HG03280 (cell line): ENCODE measurements around the gene FANCG.
A peak's percentile ranks its signal among the peaks of the same experiment; 100 is the strongest.

ENCODE experiments used
- ATAC-seq: cut with Tn5 transposase; IDR thresholded peaks from one replicate; pipeline ENCODE4 v1.9.1; 2021; ENCODE audit warnings: mild to moderate bottlenecking, moderate library complexity; ENCODE audit not compliant: unreplicated experiment

FANCG gene

DNA sequence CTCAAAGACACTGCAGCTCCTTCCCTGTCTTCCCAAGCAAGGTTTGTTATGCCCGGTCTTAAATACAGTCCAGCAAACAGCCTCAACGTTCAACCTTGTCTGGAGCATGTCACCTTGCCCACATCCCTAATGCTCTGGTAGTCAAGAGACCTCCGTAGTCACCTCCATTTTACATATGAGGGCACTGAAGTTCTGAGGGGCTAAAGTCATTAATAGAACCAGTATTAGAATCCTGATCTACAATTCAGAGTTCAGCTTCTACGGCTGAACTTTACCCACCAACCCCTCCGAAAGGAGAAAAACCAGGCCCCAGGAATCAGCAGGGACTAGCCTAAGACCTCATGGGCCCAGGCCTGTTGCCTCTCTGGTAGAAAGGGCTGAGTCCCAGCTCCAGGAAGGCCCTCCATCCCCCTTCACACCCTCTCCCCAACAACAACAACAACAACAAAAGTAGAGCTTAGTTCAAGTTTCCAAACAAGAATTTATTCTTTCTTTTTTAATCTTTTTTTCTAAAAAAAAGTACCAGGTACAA is 24.0 kb upstream of the FANCG start:
- ATAC-seq = no peak

DNA sequence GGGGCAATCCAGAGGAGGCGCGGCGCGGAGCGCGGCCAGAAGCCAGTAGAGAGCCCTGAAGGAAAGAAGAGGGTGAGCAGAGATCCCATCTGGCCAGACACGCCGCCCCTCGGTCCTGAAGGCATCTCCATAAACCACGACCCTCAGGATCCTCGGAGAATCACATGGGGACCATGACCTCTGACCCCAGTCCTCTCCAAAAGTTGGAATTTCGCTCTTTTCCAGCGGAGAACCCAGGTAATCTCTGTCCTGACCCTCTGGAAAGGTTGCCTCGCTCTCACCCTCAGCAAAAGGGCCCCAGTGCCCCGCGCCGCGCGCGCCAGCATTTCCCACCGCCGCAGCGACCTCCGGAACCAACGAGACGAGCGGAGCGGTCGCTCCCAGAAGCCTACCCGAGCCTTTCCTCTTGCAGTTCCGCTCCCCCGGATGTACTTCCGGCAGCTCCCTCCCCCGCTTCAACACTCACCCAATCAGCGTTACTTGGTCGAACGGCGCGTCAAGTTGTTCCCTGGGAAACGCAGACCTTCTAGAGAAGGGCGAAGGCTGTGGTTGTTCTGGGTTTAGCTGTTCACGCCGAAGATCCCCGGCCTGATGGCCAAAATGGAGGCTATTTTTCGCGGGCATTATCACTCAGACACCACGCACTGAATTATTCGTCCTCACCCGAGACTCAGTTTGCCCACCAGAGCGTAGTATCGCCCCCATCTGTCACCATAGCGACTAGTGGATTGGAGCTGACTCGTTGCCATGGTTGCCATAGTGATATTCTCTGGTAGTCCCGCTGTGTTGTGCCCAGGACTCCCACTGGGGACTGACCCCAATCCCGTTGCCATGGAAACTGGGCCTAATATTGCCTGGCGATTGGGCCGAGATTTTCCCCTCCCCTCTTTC is 23.3 kb upstream of the FANCG start, which contains the start of gene STOML2:
Gene STOML2, minus strand, starts transcription at position 363 of the 891 bp plus-strand sequence. Its CDS starts 37 bp downstream, at position 326.
- ATAC-seq = peak; percentile 89

DNA sequence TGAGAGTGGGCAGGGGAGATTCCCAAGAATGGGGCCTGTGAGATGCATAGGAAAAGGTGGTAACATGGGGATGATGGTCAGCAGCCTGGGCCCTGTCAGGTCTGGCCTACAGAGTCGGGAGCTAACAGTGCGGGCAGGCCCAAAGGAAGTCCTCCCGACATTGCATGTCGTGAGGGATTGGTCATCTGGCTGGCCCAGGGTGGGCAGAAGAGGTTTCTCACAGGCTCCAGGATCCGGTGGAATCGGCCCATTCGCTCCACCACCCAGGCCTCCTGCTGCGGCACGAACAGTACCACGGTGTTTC is 22.7 kb upstream of the FANCG start:
- ATAC-seq = peak; percentile 14

DNA sequence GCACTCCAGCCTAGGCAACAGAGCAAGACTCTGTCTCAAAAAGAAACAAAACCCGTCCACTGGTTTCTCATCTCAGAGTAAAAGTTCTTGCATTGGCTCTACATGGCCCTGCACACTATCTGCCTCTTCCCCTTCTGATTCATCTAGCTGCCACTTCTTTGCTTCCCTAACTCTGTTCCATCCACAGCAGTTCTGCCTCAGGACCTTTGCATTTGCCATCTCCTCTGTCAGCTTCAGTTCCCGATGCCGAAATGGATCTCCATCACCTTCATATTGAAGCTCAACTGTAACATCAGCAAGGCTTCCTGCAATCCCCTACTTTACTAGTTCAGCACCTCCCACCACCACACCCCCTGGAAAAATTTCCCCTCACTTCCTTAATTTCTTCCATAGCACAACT is 17.8 kb upstream of the FANCG start:
- no peak for ATAC-seq

DNA sequence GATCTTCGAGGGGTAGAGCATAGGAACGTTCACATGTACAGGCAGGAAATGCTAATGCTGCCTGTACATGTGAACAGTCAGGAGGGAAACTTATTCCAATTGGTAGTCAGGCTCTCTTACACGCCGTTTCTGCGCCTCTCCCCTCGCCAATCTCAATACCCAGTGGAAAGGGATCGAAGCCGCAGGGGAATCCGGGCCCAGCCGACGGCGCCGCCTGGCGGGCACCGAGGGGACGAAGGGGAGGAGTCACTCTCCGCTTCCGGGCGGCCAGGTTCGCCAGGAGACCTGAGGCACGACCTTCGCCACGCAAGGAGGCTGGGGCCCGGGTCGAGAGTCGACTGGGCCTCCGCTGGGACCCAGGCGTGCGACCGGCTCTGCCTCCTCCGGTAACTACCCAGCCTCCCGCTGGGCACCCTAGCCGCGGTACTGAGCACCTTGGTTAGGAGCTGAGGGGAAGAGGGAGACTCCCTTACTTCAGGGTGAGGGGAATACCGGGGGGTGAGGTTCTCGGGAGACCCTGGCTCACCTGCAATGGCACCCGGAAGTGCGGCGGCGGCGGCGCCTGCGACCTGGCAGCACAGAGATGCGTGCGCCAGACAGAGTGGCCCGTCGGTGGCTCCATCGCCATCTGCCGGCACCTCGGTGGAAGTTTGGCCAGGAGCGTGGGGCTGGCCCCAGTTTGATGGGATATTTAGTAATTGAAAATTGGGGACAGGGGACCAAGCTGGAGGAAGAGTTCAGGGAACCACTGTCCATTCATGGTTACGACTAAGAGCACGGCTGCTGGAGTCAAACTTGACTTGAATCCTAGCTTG is 16.5 kb upstream of the FANCG start, which contains the start of gene PIGO:
Gene PIGO, minus strand, starts transcription at position 557 of the 815 bp plus-strand sequence. CDS start 1,026 bp downstream, outside the sequence.
- peak; percentile 89 for ATAC-seq

DNA sequence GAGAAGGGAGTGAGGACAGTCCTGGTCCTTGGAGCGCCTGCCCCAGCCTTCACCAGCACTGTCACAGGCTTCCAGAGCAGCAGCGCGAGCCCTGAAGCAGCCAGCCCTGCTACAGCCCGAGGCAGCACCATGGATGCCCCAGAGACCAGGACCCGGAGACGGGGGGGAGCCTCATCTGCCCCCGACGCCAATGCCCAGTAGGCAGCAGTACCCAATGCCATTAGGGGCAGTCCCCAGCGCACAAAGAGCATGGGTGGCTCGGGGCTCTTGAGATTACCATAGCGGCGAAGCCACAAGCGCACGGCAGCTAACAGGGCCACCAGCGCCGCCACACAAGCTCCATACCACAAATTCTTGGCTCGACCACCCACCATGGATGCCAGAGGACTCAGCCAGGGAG is 11.8 kb upstream of the FANCG start:
- ATAC-seq = no peak

DNA sequence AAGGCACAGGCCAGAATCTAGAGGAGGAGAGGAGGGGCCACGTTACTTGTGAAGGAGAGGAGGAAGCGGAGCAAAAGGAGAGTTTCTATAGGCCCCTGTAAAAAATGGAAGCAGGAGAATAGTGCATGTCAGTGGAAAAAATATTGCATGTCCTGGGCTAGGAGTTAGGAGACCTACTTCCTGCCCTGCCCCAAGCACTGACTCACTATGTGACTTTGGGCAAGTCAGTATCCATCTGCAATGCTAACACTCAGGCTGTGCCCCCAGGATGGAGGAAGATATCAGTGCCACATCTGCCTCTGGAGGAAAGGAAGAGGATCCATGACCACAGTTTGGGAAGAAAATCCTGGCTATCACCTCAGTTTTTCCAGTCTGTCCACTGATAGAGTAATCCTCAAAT is 9.7 kb upstream of the FANCG start:
- no peak for ATAC-seq

DNA sequence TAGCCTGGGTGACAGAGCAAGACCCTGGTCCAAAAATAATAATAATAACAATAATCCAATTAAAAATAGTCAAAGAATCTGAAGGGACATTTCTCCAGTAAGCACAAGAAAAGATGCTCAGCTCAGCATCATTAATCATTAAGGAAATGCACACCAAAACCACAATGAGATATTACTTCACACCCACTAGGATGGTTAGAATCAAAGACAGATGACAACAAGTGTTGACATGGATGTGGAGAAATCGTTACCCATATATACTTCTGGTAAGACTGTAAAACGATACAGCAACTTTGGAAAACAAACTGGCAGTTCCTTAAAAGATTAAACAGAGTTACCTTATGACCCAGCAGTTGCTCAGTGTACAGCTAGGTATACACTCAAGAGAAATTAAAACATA is 5.3 kb upstream of the FANCG start:
- no peak for ATAC-seq

DNA sequence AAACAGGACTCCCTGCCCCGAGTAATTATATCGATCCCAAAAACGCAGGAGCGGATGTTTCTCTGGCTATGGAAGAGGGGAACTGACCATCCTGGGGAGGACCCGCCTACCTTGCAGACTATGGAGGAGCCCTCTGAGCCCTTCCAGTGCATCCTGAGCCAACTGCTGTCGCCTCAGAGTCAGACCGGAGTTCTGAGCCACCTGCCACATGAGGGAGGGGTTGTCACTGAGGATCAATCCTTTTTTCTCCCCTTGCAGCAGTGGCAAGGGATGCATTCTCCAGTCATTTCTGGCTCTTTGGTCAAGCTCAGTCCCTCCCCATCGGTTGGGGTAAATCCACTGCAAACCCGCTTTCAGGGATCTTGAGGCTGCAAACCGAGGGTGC is 709 bp downstream of the FANCG start:
- no peak for ATAC-seq

DNA sequence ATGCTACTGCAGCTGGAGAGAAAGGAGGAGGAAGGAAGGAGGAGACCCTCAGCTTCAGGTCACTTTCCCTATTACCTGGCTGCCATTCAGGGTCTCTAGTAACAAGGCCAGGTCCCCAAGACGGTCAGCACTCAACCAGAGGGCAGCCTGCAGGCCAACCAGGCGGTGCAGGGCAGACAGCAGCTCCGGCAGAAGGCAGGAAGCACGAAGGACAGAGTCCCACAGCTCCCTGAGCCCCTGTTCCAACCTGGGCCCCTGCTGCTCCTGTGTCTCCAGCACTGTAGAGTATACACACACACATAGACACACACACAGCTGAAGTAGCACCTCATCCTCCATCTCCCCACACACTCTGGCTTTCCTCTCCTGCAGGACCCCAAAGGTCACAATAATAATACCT is 1.7 kb downstream of the FANCG start:
- no peak for ATAC-seq

DNA sequence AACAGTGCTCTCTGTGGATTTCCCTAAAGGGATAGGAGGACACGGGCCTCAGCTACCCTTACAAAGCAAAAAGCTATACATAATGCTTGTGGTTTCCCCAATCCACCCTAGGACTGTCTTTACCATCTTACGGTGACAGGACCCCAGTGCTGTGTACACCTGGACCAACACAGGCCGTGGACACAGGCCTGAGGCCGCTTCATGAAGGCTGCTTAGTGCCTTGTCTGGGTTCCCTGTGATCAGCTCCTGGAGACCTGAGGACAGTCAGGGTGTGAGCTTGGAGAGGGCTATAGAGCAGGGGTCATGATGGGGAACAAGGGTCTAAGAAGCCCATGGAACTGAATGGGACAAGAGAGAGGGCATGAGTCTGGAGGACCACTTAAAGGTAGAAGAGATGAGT is 2.9 kb downstream of the FANCG start:
- ATAC-seq = no peak

DNA sequence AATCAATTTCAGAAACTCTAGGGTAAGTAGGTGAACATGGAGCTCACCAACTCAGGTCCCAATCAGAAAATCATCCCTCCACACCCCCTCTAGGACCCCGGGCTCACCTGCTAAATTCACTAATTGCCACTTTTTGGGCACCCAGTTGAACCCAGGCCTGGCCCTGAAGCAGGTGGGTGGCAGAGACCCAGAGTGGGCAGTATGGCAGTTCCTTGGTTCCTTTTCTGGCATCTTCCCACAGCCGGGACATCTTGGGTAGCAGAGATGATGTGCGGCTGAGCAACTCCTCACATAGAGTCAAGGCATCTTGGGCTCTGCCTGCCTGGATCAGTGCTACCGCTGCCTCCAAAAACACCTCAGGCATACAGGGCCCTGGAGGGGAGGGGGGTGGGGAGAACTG is 4.4 kb downstream of the FANCG start:
- no peak for ATAC-seq

DNA sequence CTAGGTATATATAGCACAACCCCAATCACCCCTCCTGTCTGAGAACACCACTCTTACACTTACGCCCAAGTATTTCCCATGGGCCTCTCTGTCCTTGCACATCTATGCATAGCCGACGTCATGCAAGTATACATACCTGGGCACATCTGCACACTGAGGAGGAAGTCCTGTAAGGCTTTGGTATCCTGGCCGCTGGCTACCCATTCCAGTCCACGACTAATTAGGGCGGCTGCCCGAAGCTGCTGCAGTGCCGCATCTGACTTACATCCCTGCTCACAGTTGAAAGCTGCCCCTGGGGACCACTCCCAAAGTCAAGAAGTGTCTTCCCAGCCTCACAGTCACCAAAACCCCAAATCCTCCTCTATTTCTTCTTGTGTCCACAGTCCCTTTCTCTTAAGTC is 5.0 kb downstream of the FANCG start:
- ATAC-seq = no peak

DNA sequence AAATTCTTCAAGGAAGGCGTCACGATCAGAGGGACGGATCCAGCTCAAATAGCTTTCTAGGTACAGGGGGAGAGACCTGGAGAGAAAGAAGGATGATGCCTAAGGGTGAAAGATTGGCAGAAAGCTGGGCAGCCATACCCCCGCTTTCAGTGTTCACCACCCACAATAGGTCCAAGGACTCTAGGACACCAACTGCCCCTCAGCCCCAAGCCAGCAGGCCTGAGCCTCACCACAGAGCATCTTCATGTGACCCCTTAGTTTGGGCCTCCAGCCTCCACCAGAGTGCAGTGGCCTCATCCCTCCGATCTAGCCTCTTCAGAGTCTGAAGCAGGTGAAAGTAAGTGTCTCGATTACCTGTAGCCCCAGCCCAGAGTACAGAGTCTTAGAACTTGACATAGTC is 5.6 kb downstream of the FANCG start:
- no peak for ATAC-seq

DNA sequence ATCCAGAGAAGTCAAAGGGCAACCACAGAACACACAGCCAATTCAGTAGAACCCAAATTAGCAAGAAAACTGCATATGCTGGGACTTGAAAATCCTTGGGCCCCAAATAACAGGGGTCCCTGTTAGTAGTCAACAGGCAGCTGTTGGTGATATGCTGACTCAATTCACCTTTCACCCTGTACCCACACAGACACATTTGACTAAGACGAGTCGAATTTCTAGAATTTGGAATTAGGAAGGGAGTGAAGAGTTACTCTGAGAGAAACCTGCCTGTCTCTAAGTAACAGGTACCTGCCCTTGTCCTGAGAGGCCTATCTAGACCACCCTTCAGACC is 6.5 kb downstream of the FANCG start:
- ATAC-seq = no peak

DNA sequence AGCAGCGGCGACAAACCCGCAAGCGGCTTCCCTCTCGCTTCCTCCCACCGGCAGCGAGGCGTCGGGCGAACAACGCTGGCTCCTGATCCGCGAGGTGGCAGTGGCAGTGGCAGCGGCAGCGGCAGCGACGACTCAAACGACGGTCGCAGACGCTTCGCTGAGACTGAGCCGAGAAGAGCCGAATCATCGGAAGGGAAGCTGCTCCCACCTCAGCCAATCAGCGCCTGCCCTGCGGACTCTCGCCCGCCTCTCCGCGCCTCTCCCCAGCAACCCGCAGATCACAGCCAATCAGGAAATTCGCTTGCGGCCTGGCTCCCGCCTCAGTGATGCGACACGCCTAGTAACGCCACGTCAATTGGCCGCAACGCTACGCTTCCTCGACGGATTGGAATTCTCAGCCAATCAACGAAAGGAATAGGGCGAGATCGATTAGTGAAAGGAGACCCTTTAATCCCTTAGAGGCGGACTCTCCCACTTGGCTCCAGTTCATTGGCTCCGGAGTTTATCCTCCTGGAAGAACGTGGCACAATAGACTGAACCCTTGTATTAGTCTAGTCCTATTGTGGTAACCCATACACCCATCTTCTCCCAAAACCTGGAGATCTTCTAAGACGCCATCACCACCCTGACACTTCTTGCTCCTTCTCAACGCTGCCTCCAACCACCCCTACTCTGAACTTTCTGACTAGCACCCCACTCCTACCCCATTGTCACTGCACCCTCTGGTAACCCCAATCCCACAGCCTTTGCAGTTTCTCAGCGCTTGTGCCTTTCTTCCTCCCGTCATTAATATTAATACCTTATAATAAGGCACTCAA is 7.1 kb downstream of the FANCG start, which contains the start of gene VCP:
Gene VCP, minus strand, starts transcription at position 165 of the 818 bp plus-strand sequence. CDS start 272 bp downstream, outside the sequence.
- peak; percentile 85 for ATAC-seq

DNA sequence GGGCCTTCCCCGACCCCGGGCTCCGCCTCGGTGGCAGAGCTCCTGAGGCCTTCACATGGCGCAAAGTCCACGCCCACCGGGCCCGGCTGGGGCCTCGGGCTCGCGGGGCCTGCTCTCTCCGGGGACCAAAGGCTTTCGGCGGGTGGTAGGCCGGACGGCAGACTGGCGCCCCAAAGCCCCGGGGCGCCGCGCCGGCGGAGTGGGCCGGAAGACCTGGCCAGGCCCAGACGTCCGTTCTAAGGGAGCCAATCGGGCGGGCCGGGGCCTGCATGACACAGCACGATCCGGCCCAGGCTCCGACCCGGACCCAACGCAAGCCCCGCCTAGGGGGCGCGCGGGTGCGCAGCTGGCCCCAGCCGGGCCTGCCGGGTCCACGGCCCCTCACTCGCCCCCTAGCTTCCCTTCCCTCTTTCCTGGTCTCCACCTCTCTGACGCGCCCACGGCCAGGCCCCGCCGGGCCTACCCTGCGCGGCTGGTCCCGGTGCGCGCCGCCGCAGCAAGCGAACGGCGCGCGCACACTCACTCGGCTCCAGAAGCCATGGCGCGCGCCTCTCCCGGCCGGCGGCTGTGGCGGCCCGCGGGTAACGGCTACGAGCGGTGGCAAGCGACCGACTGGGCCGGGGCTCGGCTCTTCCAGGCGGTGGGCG is 7.8 kb downstream of the FANCG start:
- ATAC-seq = peak; percentile 52

DNA sequence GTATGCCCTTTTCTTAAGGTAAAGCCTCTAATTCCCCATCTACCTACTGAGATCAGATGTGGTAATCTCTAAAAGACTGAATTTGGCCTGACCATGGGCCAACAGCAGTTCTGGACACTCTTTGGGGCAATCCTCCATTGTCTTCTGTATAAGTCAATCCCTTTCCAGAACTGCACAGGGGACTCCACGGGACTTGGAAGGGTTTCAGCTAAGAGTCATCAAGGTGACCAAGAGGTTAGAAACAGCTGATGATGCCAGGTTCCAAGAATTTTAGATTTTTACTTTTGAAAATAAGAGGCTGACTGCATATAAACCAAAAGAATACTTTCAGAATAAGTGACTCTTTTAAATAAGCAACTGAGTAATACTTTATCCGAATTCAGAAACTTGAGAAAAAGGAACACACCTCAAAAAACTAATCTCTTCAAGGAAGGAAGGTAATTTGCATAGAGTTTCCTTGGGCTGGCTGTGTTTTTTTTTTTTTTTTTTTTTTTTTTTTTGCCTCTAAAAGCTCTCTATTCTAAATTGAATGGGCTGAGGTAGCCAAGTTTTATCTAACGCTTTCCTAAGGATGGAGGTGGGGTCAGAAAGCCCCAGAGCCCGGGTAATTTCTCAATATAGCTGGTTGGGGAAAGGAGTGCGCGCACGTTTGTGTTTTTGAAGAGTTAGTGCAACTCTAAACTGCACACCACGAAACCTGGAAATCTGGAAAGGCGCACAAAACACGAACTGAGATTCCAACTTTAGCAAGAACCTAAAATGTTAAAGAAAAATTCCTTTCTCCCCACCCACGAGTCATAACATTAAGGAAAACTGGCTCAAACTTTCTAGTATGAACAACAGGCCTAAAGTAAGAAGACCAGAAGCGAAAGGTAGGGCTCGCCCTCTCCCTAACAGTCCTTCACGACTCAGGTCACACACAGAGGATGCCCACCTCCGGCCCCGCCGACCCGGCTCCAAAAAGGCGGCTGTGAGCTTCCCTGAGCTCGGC is 8.6 kb downstream of the FANCG start:
- no peak for ATAC-seq

DNA sequence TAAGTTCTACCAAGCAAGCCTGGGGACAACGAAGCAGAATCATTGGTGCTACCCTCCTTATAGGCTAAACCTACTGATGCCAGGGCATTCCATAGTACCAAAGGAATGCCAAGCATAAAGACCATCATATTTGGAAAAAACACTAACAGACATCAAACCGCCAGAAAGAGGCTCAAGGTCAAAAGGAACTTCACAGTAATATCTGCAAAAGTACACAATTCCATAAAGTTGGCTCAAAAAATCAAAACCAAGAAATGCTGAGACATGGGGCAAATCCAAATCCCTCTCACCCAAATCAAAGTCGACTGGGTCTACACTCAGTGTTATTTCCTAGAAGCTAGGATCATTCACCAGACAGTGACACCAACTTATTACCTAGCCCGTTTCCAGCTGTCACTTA is 10.7 kb downstream of the FANCG start:
- ATAC-seq = no peak
